Measurements from ENCODE around the gene LRP8.

DNA sequence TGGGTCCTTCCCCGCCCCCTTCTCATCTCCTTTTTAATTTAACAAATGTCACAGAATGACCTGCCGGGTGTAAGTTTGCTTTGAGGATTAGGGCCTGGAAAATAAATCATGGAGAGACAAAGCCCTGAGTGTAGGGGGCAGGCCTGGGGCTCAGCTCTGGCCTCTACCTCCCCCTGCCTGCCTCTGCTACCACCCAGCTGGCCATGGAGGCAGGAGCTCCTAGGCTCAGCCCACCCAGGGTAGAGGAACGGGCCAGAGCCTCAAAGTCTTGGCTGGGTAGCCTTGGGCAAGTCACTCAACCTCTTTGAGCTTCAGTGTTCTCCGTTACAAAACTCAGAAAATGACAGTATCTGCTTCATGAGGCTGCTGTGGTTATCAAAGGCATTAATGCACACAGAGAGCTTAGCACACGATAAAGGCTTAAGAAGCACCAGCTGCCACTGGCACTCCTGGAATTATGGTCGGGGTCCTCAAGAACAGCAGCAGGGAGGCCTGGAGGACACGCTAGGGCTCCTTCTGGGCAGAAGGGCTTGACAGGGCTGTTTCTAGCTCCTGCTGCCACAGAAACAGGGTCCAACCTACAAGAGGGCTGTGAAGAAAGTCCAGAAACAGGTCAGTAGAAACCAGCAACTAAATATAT is 39.0 kb downstream of the LRP8 start:
- TF ChIP-seq, protein P1, sequence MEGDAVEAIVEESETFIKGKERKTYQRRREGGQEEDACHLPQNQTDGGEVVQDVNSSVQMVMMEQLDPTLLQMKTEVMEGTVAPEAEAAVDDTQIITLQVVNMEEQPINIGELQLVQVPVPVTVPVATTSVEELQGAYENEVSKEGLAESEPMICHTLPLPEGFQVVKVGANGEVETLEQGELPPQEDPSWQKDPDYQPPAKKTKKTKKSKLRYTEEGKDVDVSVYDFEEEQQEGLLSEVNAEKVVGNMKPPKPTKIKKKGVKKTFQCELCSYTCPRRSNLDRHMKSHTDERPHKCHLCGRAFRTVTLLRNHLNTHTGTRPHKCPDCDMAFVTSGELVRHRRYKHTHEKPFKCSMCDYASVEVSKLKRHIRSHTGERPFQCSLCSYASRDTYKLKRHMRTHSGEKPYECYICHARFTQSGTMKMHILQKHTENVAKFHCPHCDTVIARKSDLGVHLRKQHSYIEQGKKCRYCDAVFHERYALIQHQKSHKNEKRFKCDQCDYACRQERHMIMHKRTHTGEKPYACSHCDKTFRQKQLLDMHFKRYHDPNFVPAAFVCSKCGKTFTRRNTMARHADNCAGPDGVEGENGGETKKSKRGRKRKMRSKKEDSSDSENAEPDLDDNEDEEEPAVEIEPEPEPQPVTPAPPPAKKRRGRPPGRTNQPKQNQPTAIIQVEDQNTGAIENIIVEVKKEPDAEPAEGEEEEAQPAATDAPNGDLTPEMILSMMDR (IDR thresholded peaks at IDR 0.05) = no peak
- TF ChIP-seq EP300 (IDR thresholded peaks at IDR 0.05; ENCODE audit: borderline replicate concordance in 1 of 2, low read depth in 1 of 2, low read length in 1 of 2) (no peak), TCF12 (IDR thresholded peaks at IDR 0.05) (no peak), CHD2 (IDR thresholded peaks at IDR 0.05; ENCODE audit: low read length, partially characterized antibody) (no peak), POLR2AphosphoS5 (IDR thresholded peaks at IDR 0.05; ENCODE audit: low read depth, low read length) (no peak), TEAD4 (IDR thresholded peaks at IDR 0.05; ENCODE audit: borderline replicate concordance, insufficient read depth) (no peak)
- TF ChIP-seq, protein P2, sequence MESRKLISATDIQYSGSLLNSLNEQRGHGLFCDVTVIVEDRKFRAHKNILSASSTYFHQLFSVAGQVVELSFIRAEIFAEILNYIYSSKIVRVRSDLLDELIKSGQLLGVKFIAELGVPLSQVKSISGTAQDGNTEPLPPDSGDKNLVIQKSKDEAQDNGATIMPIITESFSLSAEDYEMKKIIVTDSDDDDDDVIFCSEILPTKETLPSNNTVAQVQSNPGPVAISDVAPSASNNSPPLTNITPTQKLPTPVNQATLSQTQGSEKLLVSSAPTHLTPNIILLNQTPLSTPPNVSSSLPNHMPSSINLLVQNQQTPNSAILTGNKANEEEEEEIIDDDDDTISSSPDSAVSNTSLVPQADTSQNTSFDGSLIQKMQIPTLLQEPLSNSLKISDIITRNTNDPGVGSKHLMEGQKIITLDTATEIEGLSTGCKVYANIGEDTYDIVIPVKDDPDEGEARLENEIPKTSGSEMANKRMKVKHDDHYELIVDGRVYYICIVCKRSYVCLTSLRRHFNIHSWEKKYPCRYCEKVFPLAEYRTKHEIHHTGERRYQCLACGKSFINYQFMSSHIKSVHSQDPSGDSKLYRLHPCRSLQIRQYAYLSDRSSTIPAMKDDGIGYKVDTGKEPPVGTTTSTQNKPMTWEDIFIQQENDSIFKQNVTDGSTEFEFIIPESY (IDR thresholded peaks at IDR 0.05; ENCODE audit: borderline replicate concordance, low read depth) = no peak

All from SK-N-SH (cell line).